Activated CD8-positive, alpha-beta memory T cell treated with anti-CD3 and anti-CD28 coated beads for 36 hours (primary cell): ENCODE data around the gene SCN4B. TPM values are rescaled to one million over a fixed set of nuclear protein-coding genes. Genes with fewer than 3 reads are reported as not detected.

Source experiments
- CTCF ChIA-PET: fragments of 350-600 bp; sonication (Branson Sonifier 250); formaldehyde crosslinking; loops from one replicate; lab custom pipeline; 2021; ENCODE audit warnings: antibody characterized with exemption; lab: Charles Lee
- POLR2A ChIA-PET: fragments of 350-600 bp; sonication (Branson Sonifier 250); formaldehyde crosslinking; loops from one replicate; lab custom pipeline; 2021; ENCODE audit warnings: antibody characterized with exemption; lab: Charles Lee
- total RNA-seq, 2 experiments: library from RNA; stranded (reverse); gene quantifications; one replicate each; pipeline ENCODE4 v1.2.3, GENCODE V29; 2021

The SCN4B gene
- total RNA-seq, 2 experiments from 2014 or later: 0.19 to 0.29 TPM

- CTCF ChIA-PET: no interaction called here
- POLR2A ChIA-PET: interaction anchor here (0.7 kb wide), 1 partner anchor 28 kb away, joined by 4 read pairs; no protein-coding TSS in a partner anchor
Observed at GRCh38 chr11:118175993-118176777, 23.6 kb upstream of the SCN4B start, which contains the start of gene SCN2B. Gene SCN2B, minus strand, starts transcription at chr11:118176639. Its CDS starts 208 bp downstream, at chr11:118176431.

- POLR2A ChIA-PET: no interaction called here
- CTCF ChIA-PET: interaction anchor here (0.6 kb wide), 1 partner anchor 143 kb away, joined by 3 read pairs; no protein-coding TSS in a partner anchor
Observed at GRCh38 chr11:118175031-118175992, 22.7 kb upstream of the SCN4B start.

- CTCF ChIA-PET: interaction anchor here (3.4 kb wide), 1 partner anchor 25 kb away, joined by 18 read pairs; no protein-coding TSS in a partner anchor
- POLR2A ChIA-PET: no interaction called here
Observed at GRCh38 chr11:118174006-118174567, 21.5 kb upstream of the SCN4B start.

GRCh38 chr11:118172356-118172755 lies 19.7 kb upstream of the SCN4B start:
- POLR2A ChIA-PET: no interaction called here
- CTCF ChIA-PET: interaction anchor here (0.6 to 5.3 kb wide), 19 partner anchors 8 to 639 kb away, joined by 3 to 37 read pairs (median 5); partner anchors contain the start of genes MPZL3 and SCN4B

DNA sequence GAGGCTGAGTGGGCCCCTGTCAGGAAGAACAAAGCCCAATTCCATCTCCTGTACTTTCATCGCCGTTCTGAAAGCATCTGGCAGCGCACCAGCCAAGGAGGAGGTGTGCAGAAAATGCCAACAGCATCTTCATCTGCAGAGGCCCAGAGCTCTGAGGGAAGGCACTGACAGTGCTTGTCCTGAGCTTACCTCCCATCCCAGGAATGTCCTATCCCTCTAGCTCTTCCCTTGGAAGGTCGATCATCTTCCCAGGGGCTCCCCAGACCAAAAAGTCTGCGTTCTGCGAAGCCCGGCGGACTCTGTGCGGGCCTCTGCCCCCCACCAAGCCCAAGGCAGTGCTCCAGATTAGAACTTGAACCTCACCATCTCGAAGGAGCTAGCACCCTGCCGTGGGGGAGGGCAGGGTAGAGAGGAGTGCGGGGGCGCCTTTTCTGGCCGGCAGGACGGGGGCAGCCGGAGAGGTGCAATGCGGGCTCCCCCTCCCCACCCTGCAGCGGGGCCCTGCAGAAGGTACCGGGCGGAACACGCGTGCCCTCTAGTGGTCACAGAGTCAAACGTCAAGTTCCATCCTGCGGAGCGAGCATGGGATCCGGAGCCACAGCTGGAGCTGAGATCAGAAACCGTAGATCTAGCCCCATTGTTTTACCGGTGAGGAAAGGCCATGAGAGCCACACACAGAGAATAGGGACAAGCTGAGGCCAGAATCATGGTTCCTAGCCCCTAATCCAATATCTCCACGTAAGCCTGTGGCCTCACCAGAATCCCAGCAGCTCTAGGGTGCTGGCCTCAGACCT lies 18.8 kb upstream of the SCN4B start:
- CTCF ChIA-PET: interaction anchor here (0.5 to 5.3 kb wide), 31 partner anchors 9 to 639 kb away, joined by 3 to 37 read pairs (median 4); partner anchors contain the start of genes MPZL3 and SCN4B

DNA sequence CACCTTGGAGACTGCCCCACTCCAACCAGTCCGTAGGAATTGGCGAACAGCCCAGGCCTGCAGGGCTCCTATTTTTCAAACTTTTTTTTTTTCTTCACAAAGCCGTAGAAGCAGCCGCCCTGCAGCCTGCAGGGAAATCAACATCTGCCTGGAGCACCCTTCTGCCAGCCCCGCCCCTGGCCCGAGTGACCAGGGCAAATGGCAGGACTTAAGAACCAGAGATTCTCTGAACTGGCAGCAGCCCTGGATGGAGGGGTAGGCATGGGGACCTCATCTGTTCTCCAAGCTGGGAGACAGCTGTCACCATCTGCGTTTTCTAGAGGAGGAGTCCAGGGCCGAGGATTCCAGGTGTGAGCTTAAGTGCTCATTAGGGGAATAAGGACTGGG lies 18.3 kb upstream of the SCN4B start:
- CTCF ChIA-PET: interaction anchor here (0.5 to 5.3 kb wide), 24 partner anchors 9 to 424 kb away, joined by 3 to 37 read pairs (median 4); partner anchors contain the start of genes MPZL3 and SCN4B
- POLR2A ChIA-PET: no interaction called here

More for the DNA sequence above, 18.8 kb upstream of the SCN4B start:
- POLR2A ChIA-PET: no interaction called here

DNA sequence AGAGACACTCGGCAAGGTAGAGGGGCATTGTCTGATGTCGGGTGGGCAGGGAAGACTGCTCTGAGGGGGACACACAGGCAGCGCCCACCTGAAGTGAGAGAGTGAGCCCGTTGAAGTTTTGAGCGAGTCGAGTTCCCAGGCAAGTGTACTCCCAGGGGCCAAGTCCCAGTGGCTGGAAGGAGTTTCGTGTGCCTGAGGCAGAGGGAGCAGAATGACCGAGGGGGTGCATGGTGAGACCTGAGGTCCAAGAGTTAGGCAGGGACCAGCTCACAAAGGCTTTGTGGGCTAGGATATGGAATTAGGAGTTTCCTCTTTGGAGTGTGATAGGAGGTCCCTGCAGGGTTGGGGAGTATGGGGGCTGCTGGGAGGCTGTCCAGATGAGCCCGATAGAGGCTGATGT lies 17.6 kb upstream of the SCN4B start:
- ChIA-PET CTCF (interaction anchor here (1.0 to 5.3 kb wide), 5 partner anchors 13 to 336 kb away, joined by 3 to 37 read pairs (median 4); no protein-coding TSS in a partner anchor), POLR2A (no interaction called here)

GRCh38 chr11:118169300-118170140 lies 16.9 kb upstream of the SCN4B start:
- ChIA-PET CTCF (interaction anchor here (1.2 to 5.3 kb wide), 3 partner anchors 12 to 127 kb away, joined by 3 to 37 read pairs (median 5); no protein-coding TSS in a partner anchor), POLR2A (no interaction called here)

- ChIA-PET CTCF (interaction anchor here (1.2 to 5.3 kb wide), 3 partner anchors 12 to 128 kb away, joined by 3 to 37 read pairs (median 5); no protein-coding TSS in a partner anchor), POLR2A (no interaction called here)
Observed at GRCh38 chr11:118168751-118169150, 16.1 kb upstream of the SCN4B start.

DNA sequence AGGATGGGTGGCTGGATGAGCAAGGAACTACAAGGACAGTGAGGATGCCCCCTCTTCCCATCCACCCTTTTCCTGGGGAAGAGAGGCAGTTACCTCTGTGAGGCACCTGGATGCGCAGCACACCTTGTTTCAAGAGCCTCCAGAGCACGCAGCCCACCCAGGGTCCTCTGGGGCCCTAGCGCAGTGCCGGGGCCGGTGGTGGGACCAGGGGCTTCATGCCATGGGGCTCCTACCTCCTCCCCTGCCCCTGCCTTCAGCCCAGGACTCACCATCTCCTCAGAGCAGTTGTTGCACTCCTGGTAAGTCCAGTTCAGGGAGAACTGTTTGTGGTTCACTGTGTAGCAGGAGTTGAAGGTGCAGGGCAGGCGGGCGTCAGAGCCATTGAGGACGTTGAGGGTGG lies 15.7 kb upstream of the SCN4B start:
- CTCF ChIA-PET: interaction anchor here (1.2 to 5.3 kb wide), 3 partner anchors 12 to 128 kb away, joined by 3 to 37 read pairs (median 4); no protein-coding TSS in a partner anchor
- POLR2A ChIA-PET: no interaction called here

GRCh38 chr11:118167906-118168305 lies 15.3 kb upstream of the SCN4B start:
- ChIA-PET POLR2A (no interaction called here), CTCF (interaction anchor here (1.0 to 1.2 kb wide), 2 partner anchors 12 to 31 kb away, joined by 4 read pairs; no protein-coding TSS in a partner anchor)

GRCh38 chr11:118167253-118167652 lies 14.6 kb upstream of the SCN4B start:
- POLR2A ChIA-PET: no interaction called here
- CTCF ChIA-PET: interaction anchor here (1.0 to 1.2 kb wide), 2 partner anchors 13 to 31 kb away, joined by 4 read pairs; no protein-coding TSS in a partner anchor

DNA sequence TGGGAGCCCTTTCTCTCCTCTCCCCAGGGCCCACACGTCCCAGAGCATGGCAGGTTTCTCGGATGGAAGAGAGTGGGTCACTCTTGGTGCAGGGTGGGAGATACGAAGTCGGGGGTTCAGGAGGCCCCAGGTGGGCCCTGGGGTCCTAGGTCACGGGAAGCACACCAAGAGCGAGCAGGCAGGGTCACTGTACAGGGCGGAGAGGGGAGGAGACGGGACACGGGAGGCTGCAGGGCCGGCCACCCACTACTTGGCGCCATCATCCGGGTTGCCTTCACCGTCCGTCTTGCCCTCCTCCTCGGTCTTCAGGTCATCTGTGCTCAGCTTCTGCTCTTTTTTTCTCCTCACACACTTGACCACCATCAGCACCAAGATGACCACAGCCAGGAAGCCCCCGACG lies 14.0 kb upstream of the SCN4B start:
- POLR2A ChIA-PET: no interaction called here
- CTCF ChIA-PET: interaction anchor here (1.0 kb wide), 1 partner anchor 32 kb away, joined by 4 read pairs; no protein-coding TSS in a partner anchor

DNA sequence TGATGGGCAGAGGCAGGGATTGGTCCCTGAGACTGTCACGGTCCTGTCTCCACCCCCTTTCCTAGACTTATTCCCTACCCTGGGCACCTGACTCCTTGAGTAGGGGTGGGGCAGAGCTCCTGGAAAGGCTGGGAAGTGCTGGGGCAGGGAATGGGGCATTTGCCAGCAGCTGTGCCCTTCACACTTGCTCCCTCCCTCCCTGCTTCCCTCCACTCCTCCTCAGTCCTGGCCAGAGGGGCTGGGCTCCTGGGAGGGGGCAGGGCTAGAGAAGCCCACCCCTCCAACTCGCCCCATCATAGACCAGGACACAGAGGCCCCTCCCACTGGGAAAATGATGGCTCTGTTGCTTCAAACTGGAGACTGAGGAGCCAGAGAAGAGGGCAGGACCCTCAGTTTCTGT lies 12.3 kb upstream of the SCN4B start:
- CTCF ChIA-PET: interaction anchor here (1.0 to 1.5 kb wide), 2 partner anchors 12 to 125 kb away, joined by 3 to 6 read pairs; partner anchors contain the start of gene SCN4B
- POLR2A ChIA-PET: no interaction called here

- ChIA-PET POLR2A (no interaction called here), CTCF (interaction anchor here (1.7 kb wide), 1 partner anchor 8 kb away, joined by 7 read pairs; no protein-coding TSS in a partner anchor)
Observed at GRCh38 chr11:118163494-118163893, 10.9 kb upstream of the SCN4B start.

GRCh38 chr11:118162846-118163245 lies 10.2 kb upstream of the SCN4B start:
- POLR2A ChIA-PET: no interaction called here

More at GRCh38 chr11:118162846-118163245, 10.2 kb upstream of the SCN4B start:
- CTCF ChIA-PET: interaction anchor here (1.0 to 1.7 kb wide), 2 partner anchors 8 to 9 kb away, joined by 3 to 7 read pairs; no protein-coding TSS in a partner anchor
